HG02870 (cell line): ENCODE results near the gene ATP6V1C2.
"Not testable (repeated sequence)": the region's sequence is repeated elsewhere in the genome, so short reads cannot be mapped to it uniquely, and the experiment has no call there.

ENCODE experiments used
- ATAC-seq: cut with Tn5 transposase; IDR thresholded peaks from one replicate; pipeline ENCODE4 v1.9.1; 2021; ENCODE audit warnings: mild to moderate bottlenecking, moderate library complexity; ENCODE audit not compliant: unreplicated experiment

ATP6V1C2 gene

DNA sequence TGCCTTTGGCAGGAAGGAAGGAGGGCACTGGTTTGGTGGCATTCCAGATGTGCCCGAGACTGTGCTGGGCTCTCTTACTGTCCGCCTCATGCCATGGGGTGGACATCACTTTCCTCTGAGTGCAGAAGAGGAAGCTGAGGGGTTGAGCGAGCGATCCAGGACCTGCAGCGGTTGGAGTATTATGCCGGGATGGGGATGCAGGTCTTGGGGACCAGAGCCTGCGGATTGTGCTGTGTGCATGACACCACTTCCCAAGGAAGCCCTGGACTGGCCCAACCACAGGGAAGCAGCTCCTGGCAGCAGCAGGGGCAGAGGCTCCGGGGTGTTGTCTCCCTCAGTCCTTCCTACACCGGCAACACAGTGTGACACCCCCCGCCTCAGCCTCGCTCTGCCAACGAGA is 44.5 kb downstream of the ATP6V1C2 start:
- no peak for ATAC-seq

DNA sequence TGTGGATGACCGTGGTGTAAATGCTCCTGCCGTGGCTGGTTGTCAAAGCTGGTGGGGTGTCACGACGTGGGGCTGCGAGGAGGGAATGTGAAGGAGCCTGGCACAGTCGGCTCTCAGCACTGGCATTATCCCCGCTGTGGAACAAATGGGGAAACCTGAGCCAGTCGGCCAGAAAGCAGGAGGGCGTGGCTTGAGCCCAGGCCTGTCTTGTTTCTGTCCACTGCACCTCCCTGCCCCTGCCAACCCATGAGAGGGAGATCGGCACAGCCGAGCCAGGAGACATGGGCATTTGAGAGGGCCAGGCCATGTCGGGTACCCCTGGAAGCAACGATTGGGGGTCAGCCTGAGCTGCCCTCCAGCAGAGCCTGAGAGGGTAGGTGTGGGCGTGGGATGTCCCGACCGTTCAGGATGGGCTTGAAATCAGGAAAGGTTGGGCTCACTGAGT is 46.7 kb downstream of the ATP6V1C2 start:
- ATAC-seq: no peak

DNA sequence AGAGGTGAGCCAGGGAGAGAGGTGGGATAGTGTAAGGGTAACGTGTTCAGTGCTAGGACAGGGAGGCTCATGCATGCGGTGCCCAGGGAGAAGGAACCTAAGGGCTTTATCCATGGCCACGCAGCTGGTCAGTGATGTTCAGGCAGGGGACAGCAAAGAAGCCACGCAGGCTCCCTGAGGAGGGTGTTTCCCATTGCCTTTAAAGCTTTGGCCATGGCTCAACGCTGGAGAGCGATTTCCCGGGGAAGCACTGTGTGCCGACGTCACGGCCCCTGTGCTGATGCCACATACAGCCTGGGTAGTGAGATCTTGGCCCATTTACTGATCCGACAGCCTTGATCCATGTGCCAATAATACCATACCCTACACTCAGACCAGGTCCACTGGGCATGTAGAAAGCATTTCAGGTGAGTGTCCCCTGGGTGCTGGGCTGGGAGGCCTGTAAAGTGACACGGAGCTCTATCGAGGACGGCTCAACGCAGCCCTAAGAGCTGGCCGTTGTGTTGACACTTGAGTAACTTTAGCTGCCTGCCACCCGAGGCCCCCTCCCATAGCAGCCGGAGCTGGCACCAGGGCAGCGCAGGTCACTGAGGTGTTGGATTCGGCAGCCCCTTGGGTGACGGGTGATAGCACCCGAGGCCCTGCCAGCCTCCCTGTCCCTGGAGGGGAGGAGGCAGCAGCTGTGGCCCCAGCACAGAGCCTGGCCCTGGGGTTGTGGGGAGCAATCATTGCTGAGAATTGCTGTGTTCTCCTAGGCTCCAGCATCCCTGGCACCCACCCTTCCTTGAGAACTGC is 49.7 kb downstream of the ATP6V1C2 start:
- ATAC-seq: no peak

DNA sequence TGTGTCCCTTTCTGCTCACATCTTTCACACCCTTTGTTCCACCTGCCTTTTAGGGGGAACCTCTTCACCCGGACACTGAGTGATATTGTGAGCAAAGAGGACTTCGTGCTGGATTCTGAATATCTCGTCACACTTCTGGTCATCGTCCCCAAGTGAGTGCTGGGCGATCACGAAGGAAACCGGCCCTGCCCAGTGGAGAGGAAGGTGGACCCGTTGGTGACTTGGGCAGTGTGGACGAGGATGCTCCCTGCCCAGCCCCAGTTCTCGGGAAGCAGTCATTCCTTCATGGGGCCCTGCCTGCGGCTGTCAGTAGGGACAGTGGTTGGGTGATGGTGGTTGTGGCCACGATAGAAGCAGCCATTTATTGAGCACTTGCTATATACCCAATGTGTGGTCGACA is 50.4 kb downstream of the ATP6V1C2 start:
- no peak for ATAC-seq

DNA sequence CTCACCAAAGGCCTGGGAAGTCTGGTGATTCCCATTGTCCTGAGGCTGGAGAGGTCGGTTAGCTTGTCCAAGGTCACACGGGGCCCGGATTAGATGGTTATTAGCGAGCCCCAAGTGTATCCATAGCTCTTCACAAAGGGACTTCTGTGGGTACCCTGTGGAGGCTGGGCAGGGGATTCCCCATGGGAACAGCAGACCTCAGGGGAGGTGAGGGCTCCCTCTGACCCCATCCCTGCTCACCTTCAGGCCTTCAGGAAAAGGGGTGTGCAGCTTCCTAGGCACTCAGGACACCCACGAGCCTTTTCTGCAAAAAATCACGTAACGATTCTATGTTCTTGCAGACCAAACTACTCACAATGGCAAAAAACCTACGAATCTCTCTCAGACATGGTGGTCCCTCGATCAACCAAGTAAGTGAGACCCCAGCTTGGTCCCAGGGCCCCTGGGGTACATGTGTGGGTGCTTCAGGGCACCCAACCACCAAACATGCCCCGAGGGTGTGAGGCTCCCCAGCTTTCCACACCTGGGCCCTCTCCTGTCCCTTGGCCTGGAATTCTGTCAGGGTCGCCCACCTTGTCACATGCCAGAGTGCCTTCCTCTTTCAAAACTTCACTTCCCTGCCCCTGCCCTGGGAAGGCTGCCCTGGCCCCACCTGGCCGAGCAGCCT is 50.9 kb downstream of the ATP6V1C2 start:
- ATAC-seq: no peak

DNA sequence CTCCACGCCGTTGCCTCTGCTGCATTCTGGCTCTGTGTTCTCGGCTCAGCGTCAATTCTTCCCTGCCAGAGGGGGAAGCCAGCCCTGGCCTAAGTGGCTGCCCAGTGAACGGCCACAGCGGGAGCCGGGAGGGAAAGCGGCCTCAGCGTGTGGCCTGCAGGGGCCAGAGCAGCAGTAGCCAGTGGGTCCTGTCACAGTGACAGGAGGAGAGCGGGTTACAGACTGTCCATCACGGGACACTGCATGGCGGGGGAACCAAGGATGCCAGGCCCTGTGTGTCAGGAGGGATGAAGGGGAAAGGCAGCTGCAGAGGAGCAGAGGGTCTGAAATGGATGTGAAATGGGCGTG is 51.4 kb downstream of the ATP6V1C2 start:
- ATAC-seq: no peak

DNA sequence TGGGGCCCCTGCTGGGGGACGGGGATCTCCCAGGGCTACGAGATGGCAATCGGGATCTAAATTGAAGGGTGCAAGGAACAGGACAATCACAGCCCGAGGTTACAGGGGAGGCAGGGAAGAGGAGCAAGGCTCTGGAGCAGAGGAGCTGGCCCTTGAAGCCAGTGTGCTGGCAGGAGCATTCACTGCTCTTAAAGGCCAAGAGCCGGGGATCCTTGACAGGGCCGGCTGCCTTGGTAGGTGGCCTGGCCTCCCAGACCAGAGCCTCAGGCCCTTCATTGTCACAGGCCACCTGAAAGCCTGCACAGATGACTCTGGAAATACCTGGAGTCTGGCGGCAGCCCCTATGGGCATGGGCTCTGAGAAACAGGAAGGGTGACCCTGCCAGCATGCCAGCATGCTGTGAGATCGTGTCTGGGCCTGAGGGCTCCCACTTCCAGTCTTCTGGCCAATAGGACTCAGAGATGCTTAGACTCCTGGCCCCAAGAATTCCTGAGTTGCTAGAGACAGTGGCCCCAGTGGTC is 52.5 kb downstream of the ATP6V1C2 start:
- no peak for ATAC-seq

DNA sequence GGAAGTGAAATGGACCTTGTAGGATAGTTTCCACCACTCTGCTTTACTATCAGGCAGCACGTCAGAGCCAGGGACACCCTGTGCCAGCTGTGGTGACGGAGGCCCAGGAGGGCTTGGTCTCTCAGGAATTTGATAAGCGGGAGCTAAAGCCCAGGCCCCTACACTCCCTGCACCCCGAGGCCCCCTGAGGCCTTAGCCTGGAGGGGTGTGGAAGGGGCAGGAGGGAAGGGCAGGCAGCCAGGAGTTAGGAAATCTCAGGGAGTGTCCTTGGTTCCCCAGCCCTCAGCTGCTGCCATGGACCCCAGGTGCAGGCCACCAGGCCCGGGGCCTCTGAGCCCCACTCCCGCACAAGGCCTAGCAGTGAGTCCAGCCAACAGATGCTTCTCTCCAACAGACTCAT is 53.0 kb downstream of the ATP6V1C2 start:
- no peak for ATAC-seq

DNA sequence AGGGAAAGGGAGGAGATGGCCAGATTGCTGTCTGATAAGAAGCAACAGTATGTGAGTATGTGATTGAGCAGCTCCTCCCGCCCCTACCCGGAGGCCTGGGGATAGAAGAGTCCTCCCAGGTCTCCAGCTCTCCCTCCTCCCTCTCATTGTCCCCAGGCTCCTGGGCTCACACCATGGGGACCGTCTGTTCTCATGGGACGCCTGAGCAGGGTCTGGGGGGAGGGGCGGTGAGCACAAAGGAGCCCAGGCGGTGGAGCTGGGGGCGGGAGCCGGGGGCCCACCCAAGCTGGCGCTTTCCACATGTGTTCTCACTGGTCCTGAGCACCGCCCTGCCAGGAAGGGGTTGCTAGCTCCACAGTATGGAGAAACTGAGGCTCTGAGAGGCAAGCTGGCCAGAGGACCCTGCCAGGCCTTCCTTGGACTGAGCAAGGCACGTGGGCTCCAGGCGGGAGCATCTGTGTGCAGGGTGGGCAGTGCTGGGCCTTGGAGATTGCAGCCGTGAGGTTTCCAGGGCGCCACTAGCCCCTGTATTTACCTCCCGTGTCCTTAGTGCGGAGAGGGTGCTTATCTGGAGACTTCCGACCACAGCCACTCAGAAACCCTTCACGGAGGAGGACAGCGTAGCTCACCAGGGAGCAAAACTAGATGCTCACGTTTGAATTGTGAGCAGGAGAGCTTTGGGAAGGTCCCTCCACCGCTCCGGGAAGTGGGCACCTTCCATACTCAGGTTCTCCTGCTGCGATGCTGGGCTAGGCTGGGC is 53.8 kb downstream of the ATP6V1C2 start:
- ATAC-seq: no peak

DNA sequence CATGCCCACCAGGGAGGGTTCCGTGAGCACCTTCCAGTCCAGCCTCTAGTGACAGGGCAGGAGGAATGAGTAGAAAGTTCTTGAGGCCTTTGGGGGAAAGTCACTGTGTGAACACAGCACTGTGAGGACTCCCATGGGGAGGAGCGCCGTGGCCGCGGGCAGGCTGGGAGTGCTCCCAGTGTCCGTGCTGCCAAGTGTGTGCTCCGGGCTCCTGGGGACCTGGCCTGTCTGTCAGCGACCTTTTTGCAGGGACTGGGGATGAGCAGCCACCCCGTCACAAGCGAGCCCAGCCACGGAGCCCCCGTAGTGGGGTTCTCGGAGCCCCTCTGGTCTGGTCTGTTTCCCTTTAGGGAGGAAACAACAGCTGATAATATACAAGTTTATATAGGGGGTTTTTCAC is 54.4 kb downstream of the ATP6V1C2 start:
- no peak for ATAC-seq

DNA sequence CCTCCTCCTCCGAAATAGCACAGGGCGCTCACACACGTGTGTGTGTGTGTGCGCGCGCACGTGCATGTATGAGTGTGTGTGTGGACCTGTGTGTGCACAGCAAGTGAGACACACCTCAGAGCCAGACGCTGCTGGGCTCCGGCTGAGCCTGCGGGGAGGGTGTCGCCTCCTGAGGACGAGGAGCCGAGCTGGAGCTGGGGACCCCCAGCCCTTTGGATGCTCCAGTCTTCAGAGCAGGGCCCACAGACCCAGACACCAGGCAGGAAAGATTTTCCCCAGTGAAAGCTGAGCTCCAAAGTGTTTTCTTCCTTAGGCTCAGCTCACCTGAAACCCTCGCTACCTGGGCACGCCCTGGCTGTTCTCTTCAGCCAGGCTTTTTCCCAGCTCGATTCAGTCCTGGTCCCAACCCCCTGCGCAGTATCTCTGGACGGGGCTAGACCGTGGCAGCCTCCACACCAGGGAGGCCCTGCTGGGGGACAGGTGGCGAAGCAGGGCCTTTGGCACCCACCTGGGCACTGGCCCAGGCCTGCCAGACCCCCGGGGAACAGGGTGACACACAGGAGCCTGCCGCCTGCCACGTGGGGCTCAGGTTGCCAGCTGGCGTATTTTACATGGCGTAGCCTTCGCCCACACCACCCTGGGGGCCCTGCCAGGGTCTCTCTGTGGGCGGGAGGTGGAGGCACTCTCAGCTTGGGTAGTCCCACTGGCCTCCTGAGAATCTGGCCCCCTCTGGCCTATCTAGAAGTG is 55.0 kb downstream of the ATP6V1C2 start:
- no peak for ATAC-seq

DNA sequence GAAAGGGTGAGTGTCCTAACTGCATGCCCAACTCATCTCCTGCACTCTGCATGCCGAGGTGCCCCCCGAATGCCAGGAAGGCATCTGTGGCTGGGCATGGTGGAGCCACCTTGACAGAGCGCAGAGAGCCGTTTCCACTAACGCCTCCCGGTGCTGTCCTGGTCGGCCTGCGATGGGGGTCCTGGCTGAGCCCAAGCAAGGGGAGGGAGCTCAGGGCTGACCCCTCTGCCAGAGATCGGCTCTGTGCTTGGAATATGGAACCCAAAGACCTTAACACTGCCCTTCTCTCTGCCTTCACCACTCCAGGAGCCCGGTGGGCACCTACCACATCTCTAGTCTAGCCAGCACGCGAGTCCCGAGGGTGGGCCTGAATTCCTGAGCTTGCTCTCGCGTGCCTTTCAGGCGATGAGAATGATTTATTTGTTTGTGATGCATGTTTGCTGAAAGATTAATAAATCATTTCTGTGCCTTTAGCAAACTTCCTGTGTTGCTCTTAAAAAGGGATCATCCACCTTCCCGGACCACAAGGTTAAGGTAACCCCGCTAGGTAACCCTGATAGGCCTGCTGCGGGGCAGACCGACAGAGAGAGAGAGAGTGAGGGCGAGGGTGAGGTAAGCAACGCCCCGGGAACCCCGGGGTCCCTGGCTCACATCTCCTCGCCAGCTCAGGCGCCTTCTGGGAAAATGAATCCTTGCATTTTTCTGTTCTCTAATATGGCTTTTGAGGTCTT is 55.8 kb downstream of the ATP6V1C2 start:
- no peak for ATAC-seq

DNA sequence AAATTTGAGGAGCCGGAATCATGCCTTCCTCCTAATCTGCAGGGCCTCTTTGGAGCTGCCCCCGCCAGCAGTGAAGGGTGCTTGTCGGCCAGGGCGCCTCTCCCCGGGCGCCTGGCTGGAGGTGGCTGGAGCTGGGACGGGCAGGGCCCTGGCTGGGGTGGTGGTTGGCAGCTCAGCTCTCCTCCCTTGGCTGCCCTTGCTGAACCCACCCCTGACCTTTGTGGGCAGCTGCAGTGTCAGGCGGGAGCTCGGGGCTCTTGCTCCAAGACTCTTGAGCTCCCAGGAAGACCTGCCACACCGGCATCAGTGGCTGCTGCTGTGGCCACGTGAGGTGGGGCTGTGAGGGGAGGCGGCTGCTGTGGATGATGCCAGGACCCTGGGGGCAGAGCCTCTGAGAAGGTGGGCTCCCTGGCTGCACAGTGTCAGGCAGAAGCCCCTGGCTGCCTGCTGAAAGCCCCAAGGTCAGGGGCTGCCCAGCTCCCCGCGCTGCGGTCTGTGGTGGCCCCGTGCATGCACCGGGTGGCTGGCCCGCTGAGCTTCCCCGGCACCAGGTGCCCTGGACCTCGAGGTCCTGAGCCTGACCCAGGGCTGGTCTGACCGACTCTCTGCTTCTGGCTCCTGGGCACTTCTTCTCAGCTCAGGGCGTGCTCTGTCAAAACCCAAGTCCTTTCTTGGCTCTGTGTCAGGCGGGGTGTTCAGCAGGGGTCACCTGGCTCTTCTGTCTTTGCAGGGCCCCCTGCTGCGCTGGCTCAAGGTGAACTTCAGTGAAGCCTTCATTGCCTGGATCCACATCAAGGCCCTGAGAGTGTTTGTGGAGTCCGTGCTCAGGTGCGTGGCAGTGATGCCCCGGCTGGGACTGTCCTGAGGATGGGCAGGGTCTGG is 56.7 kb downstream of the ATP6V1C2 start:
- no peak for ATAC-seq

DNA sequence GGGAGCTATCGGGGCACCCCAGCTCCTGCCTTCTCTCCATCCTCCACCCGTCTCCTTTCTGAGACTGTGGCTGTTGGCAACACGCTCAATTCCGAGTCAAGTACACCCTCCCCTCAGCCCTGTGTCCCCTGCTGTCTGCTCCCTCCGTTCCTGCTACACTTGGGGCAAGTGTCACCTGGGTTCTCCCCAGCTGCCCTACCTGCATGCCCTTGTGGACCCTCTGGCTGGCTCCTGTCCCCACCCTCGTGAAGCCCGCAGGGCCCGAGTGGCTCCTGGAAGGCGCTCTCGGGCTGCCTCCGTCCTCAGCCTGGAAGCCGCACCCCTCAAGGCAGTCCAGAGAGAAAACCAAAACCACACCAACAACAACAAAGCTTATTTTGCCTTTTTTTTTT is 57.3 kb downstream of the ATP6V1C2 start:
- no peak for ATAC-seq

DNA sequence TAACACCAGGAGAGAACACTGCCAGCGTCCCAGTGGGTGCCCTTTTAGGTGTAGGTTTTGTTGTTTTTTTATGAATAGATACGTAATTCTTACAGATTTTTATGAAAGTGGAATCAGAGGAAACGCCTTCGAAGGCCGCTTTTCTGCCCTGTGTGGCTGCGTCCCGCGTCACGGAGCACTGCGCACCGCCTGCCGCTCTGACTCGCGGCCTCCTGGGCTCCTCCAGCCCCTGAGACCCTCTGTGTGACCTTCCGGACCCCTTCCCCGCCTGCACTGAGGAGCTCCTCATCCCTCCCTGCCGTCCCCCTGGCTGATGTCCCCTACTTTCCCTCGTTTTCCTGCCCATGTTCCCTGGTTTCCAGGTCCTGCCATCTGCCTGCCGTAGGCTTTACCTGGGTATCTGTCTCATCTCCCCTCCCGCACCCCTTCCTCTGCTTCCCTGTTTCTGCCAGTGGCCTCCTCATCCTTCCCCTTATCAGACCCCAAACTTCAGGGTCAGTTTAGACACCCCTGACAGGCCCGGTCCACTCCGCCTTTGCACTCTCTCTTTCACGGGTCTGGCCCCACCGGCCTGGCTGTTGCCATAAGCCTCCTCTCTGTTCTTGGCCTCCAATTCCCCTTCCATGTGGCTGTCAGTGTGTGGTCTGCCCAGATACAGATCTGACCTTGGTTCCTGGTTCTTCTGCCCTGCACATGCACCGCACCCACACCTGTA is 58.5 kb downstream of the ATP6V1C2 start:
- no peak for ATAC-seq

DNA sequence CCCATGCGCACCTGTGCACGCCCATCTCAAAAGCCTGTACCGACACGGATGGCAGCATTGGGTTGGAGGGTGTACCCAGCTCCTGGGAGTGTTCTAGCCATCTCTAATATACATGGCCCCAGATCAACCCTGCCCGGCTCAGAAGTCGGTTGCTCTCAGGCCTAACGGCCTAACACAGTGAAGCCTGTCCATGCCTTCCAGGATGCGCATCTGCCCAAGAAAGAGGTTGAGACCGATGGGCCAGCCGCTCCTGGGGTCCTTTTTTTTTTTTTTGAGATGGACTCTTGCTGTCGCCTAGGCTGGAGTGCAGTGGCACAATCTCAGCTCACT is 59.0 kb downstream of the ATP6V1C2 start:
- no peak for ATAC-seq

DNA sequence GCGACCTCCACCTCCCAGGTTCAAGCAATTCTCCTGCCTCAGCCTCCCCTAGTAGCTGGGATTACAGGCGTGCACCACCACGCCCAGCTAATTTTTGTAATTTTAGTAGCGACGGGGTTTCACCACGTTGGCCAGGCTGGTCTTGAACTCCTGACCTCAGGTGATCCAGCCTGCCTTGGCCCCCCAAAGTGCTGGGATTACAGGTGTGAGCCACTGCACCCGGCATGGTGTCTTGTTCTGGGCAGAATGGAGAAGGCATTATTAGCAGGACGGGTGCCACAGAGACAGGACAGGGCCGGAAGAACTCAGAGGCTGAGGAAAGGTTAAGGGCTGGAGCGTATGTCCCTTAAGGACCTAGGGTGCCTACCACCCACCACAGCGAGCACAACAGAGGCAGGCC is 59.4 kb downstream of the ATP6V1C2 start:
- not testable (repeated sequence) for ATAC-seq

DNA sequence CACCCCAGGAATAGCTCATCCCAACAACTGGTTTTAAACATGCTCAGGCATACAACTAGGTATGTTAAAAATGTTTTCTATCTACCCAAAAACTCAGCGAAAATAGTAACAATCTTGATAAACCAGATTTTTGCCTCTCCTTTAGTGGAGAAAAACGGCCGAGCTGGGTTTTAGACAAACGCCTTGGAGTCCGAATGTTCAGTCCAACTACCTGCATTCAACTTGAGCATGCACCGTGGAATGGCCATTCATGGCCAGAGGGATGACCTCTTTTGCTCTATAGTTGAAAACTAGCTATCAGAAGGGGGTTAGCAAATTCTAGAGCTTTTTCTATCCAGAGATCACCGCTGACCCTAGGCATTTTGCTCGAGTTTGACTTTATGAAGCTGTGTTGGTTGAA is 60.3 kb downstream of the ATP6V1C2 start:
- no peak for ATAC-seq

DNA sequence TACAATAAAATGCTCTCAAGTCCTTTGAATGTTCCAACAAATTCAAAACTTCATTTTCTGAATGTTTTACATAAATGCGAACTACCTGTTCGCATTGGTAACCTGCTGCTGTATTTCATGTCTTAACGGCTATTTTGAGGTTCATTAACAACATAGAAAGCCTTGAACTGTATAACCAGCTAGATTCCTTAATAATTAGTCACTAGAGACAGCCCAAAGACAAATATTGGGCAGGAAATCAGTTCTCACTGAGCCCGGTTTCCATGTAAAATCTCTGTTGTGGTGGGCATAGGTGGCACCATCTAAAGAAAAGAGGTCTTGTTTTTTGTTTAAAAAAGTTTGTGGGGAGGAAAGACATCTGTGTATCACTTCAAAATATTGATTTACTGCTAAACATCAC is 62.0 kb downstream of the ATP6V1C2 start:
- no peak for ATAC-seq
